NT2/D1 (cell line): Measurements from ENCODE around the gene RASA1.

ENCODE experiments used
- YY1 ChIP-seq: IDR thresholded peaks from 2 replicates; pipeline ENCODE4 v1.6.1; 2011; ENCODE audit not compliant: insufficient read length, insufficient read depth
- ZNF274 ChIP-seq: IDR thresholded peaks from 2 replicates; pipeline ENCODE4 v1.6.1; 2011; ENCODE audit warnings: mild to moderate bottlenecking, low read depth, low read length

- no peak for TF ChIP-seq ZNF274
- TF ChIP-seq YY1, result no peak
Measured at GRCh38 chr5:87390075-87390474, 122.4 kb downstream of the RASA1 start.
